IPS-11a (cell line): Measurements from ENCODE around the gene ZCCHC24.
"Not testable (repeated sequence)": the region's sequence is repeated elsewhere in the genome, so short reads cannot be mapped to it uniquely, and the experiment has no call there.

Experiments used
- H3K4me3 ChIP-seq: one replicate; pipeline ENCODE4 v1.5.1; 2013; ENCODE audit warnings: low read depth, low read length, control low read depth

ZCCHC24 gene

DNA sequence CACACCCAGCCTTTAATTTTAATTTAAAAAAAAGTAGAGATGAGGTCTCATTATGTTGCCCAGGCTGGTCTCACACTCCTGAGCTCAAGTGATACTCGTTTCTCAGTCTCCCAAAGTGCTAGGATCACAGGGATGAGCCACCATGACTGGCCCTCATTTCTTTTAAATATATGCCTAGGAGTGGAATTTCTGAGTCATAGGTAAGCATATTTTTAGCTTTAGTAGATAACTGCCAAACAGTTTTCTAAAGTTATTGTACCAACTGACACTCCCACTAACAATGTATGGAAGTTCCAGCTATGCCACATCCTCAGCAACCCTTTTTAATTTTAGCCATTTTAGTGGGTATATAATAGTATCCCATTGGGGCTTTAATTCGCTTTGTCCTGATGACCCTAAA, 111.9 kb downstream of the ZCCHC24 start:
- H3K4me3 ChIP-seq = no peak overlapping the region

DNA sequence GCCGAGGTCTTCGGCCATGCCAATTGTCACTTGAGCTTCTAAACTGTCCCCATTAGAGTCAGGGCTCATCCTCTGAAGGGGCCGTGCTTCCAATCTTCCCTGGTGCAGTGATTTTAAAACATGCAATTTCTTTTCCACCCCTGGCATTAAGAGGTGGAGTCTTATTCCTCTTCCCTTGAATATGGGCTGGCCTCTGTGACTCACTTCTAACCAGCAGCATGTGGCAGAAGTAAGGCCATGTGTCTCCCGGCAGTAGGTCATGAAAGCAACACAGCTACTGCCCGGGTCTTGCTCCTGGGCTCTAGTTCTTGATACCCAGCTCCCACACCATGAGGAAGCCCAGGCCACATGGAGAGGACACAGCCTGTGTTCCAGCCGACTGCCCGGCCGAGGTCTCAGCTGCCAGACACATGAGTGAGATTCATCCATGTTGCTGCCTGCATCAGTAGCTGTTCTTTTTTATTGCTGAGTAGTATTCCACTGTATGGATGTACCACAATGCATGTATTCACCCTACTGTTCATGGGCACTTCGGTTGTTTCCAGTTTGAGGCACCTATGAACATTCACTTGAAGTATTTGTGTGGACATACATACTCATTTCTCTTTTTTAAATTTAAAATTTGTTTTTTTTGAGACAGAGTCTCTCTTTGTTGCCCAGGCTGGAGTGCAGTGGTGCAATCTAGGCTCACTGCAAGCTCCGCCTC, 112.7 kb downstream of the ZCCHC24 start:
- H3K4me3 ChIP-seq = not testable (repeated sequence)
